Omental fat pad (tissue), 4 donors: Measurements from ENCODE around the gene TSNAX. TPM values are rescaled to one million over a fixed set of nuclear protein-coding genes. Genes with fewer than 3 reads are reported as not detected.
"Not testable (repeated sequence)": the region's sequence is repeated elsewhere in the genome, so short reads cannot be mapped to it uniquely, and the experiment has no call there.

Experiments used
- ATAC-seq: fragments of 150-250 bp; one replicate; pipeline ENCODE4 v1.9.1; 2016; ENCODE audit warnings: mild to moderate bottlenecking, moderate library complexity; ENCODE audit not compliant: low FRiP score
- DNase-seq: peaks from one replicate; pipeline ENCODE4 v3.0.0-alpha.2; 2019; ENCODE audit warnings: low spot score
- CTCF ChIP-seq, 3 donors: fragments of 450-650 bp; IDR thresholded peaks; one replicate each; pipeline ENCODE4 v1.5.1; 2016 to 2017; ENCODE audit warnings: antibody characterized with exemption in 3 of 3, mild to moderate bottlenecking in 3 of 3, moderate library complexity in 2 of 3
- total RNA-seq, 4 donors: library from RNA; depleted of rRNA; stranded (reverse); fragments of >200 nt; gene quantifications; one replicate each; pipeline ENCODE4 v1.1.0, GENCODE V29; 2016

Gene TSNAX
- total RNA-seq, 4 donors from 2014 or later: 17.1 to 25.2 (median 20.1) TPM

- DNase-seq (no peak), ATAC-seq (peak; percentile 83)
- peak in 1 of 3 donors; percentile 10 for TF ChIP-seq CTCF (IDR thresholded peaks at IDR 0.05)
These were observed 62.2 kb downstream of the TSNAX start for GRCh38 chr1:231590453-231591198.

GRCh38 chr1:231591466-231591865, 63.0 kb downstream of the TSNAX start:
- TF ChIP-seq CTCF (IDR thresholded peaks at IDR 0.05): no peak
- DNase-seq: no peak
- no peak for ATAC-seq

- DNase-seq (no peak), ATAC-seq (no peak)
- no peak for TF ChIP-seq CTCF (IDR thresholded peaks at IDR 0.05)
These were observed 64.3 kb downstream of the TSNAX start for GRCh38 chr1:231592809-231593208.

- not testable (repeated sequence) for DNase-seq, ATAC-seq
These were observed 64.8 kb downstream of the TSNAX start for GRCh38 chr1:231593264-231593663.

- ATAC-seq: no peak
- no peak for DNase-seq
- no peak for TF ChIP-seq CTCF (IDR thresholded peaks at IDR 0.05)
These were observed 65.7 kb downstream of the TSNAX start for GRCh38 chr1:231594123-231594522.

- ATAC-seq (no peak), DNase-seq (no peak)
- no peak for TF ChIP-seq CTCF (IDR thresholded peaks at IDR 0.05)
These were observed 66.3 kb downstream of the TSNAX start for GRCh38 chr1:231594749-231595148.

GRCh38 chr1:231596337-231596791, 67.9 kb downstream of the TSNAX start:
- TF ChIP-seq CTCF (IDR thresholded peaks at IDR 0.05): no peak
- no peak for ATAC-seq

More at GRCh38 chr1:231596337-231596791, 67.9 kb downstream of the TSNAX start:
- no peak for DNase-seq
